ENCODE results near the gene MRPL17.

Gene MRPL17

GRCh38 chr11:6653656-6654055 lies 29.5 kb downstream of the MRPL17 start:
- DNase-seq, result no peak

- DNase-seq, result no peak
These were observed 30.0 kb downstream of the MRPL17 start for GRCh38 chr11:6653097-6653496.

- DNase-seq, result no peak
These were observed 31.0 kb downstream of the MRPL17 start for GRCh38 chr11:6652182-6652581.

GRCh38 chr11:6650980-6651379 lies 32.2 kb downstream of the MRPL17 start:
- no peak for DNase-seq

GRCh38 chr11:6650104-6650503 lies 33.0 kb downstream of the MRPL17 start:
- no peak for DNase-seq

GRCh38 chr11:6648501-6648900 lies 34.6 kb downstream of the MRPL17 start:
- DNase-seq, result no peak

- DNase-seq, result no peak
These were observed 35.3 kb downstream of the MRPL17 start for GRCh38 chr11:6647836-6648235.

GRCh38 chr11:6646918-6647679 lies 36.0 kb downstream of the MRPL17 start:
- DNase-seq, result no peak

- DNase-seq, result no peak
These were observed 36.6 kb downstream of the MRPL17 start for GRCh38 chr11:6646576-6646917.

GRCh38 chr11:6646071-6646470 lies 37.1 kb downstream of the MRPL17 start:
- no peak for DNase-seq

- DNase-seq, result no peak
These were observed 40.2 kb downstream of the MRPL17 start for GRCh38 chr11:6642957-6643356.

- no peak for DNase-seq
These were observed 42.0 kb downstream of the MRPL17 start for GRCh38 chr11:6640985-6641701.

GRCh38 chr11:6640036-6640984 lies 42.8 kb downstream of the MRPL17 start:
- DNase-seq, result no peak

GRCh38 chr11:6638429-6638828 lies 44.7 kb downstream of the MRPL17 start:
- no peak for DNase-seq

- DNase-seq, result no peak
These were observed 45.3 kb downstream of the MRPL17 start for GRCh38 chr11:6637871-6638270.

- DNase-seq, result no peak
These were observed 46.7 kb downstream of the MRPL17 start for GRCh38 chr11:6636480-6636879.

GRCh38 chr11:6635082-6635932 lies 47.8 kb downstream of the MRPL17 start:
- DNase-seq, result no peak

GRCh38 chr11:6634534-6634933 lies 48.6 kb downstream of the MRPL17 start:
- DNase-seq, result no peak

GRCh38 chr11:6633422-6634408 lies 49.4 kb downstream of the MRPL17 start:
- no peak for DNase-seq

GRCh38 chr11:6632116-6633073 lies 50.7 kb downstream of the MRPL17 start:
- DNase-seq, result no peak
